Left colon (tissue), 2 donors: ENCODE measurements around the gene CCL20. TPM values are rescaled to one million over a fixed set of nuclear protein-coding genes. Genes with fewer than 3 reads are reported as not detected.
A peak's percentile ranks its signal among the peaks of the same experiment; 100 is the strongest.

Experiments
- ATAC-seq: fragments of 200-7000 bp; cut with Tn5 transposase; one replicate; pipeline ENCODE4 v1.9.1; 2020; ENCODE audit warnings: mild to moderate bottlenecking, moderate library complexity
- DNase-seq, 2 donors: peaks; one replicate each; pipeline ENCODE4 v3.0.0-alpha.2; 2020
- intact Hi-C, 2 donors: fragments of 100-400 bp; cut with DNase I in 1 of 2; cut with micrococcal nuclease in 1 of 2; formaldehyde crosslinking; loops; one replicate each; pipeline versions ENCODE4 v1.11.2 to v1.14.0; 2022; cut with DNase I, micrococcal nuclease
- total RNA-seq, 2 donors: library from RNA; stranded (reverse); fragmentation: NEBNext Ultra II Directional; extraction: Animal tissue kit (Norgen Biotek cat#: 25700); gene quantifications; one replicate each; pipeline ENCODE4 v1.2.1, GENCODE V29; 2021
- donor health status: DM: no; HTN: no; CAD: no.
- donor health status: DM: yes; HTN: yes; CAD: no.

CCL20 gene
- total RNA-seq, 2 donors from 2014 or later, result 13.6 to 29.9 TPM

GRCh38 chr2:227862741-227863588 is 49.3 kb downstream of the CCL20 start:
- ATAC-seq (peak; percentile 20), DNase-seq (no peak)
- intact Hi-C loops, result no loop called here

GRCh38 chr2:227864161-227864756 is 50.6 kb downstream of the CCL20 start:
- DNase-seq (no peak), ATAC-seq (no peak)
- intact Hi-C loops, result no loop called here

- intact Hi-C loops, result no loop called here
- no peak for DNase-seq
- ATAC-seq, result no peak
These were observed 51.6 kb downstream of the CCL20 start for GRCh38 chr2:227865291-227865690.

Other genes with a start within 250 kb of the CCL20 start
- not detected for gene SCYGR2, start 214.9 kb upstream of the CCL20 start, total RNA-seq
- not detected for gene SCYGR3, start 199.0 kb upstream of the CCL20 start, total RNA-seq
- not detected for gene SCYGR4, start 196.3 kb upstream of the CCL20 start, total RNA-seq
- gene SCYGR5, start 147.0 kb upstream of the CCL20 start, total RNA-seq, result not detected
- gene SLC19A3, start 95.8 kb upstream of the CCL20 start, total RNA-seq, result 10 to 100 TPM in 1 of 2 donors, 1 to 10 TPM in 1; 8.5 to 15.2 TPM
- not detected for gene SCYGR6, start 89.1 kb upstream of the CCL20 start, total RNA-seq
- gene SCYGR7, start 85.5 kb upstream of the CCL20 start, total RNA-seq, result not detected
- gene SCYGR8, start 67.9 kb upstream of the CCL20 start, total RNA-seq, result not detected
- not detected for gene DAW1, start 57.8 kb downstream of the CCL20 start, total RNA-seq